Hematopoietic multipotent progenitor cell treated with erythropoietin and hydrocortisone succinate and interleukin-3 and kit ligand, for 4 days (in vitro differentiated cells): Measurements from ENCODE around the gene PALLD.
A peak's percentile ranks its signal among the peaks of the same experiment; 100 is the strongest.

Source experiments
- DNase-seq: peaks from one replicate; pipeline ENCODE4 v3.0.0-alpha.2; 2015

Gene PALLD

DNA sequence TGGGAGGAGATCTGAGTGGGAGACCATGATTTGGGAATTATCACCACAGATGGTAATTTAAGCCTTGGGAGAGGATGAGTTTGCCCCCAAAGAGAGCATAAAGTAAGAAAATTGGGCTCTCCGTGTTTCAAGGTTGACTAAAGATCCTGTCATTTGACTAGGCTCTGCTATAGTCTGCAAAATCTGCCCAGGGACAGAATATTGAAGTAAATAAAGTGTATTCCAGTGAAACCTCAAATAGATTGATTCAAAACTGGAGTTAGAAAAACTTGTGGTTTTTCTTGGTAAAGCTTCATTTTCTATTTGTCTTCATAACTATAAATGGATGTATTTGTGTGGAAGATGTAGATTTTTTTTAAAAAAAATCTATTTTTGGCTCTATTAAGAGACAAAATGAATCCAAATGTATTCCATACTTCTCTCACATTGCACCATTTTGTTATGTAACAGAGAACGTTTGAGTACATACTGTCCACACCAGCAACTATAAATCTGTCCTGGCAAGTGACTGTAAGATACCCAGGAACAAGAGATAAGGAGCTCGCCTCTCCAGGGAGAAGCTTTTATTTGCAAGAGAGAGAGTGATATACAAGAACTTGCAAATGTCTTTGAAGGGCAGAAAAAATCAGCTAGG, 343.0 kb downstream of the PALLD start:
- no peak for DNase-seq

DNA sequence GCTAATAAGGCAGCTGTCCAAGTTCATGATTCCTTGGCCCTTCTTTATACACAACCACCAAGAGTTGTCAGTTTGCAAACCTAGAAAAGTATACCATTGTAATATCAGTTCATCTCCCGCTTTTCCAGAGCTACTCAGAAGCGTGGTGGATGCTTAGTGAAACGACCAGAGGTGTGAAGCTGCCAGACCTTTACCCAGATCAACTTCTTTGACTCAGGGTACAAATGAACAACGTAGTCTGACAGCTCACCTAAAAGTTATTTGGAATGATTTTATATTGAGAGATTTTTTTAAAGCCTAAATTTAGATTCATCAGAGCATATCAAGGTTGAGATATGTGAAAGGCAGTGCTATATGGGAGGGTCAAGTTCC, 343.5 kb downstream of the PALLD start:
- DNase-seq, result no peak

DNA sequence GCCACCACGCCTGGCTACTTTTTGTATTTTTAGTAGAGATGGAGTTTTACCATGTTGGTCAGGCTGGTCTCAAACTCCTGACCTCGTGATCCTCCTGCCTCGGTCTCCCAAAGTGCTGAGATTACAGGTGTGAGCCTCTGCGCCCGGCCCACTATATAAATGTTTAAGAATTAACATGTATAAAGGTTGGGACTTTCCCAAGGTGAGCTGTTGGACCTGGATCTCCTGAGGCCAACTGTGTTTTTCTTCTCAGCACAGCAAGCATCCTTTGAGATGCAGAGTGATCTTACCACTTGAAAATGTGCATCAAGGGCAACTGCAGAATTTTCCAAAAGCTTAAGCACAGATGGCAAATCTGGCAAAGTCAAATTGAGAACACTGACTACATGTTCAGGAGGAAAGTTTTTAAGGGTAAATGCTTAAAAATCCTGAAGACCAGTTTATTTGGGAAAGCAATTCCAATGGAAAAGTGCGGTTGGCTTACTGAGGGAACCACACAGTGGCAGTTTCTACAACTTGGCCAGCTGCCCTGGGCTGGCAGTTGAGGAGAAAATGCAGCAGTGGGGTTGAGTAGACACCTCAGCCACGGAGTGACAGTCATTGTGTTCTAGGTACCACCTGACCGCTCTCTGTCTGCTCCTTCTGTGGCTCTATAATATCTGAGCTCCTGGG, 344.3 kb downstream of the PALLD start:
- no peak for DNase-seq

DNA sequence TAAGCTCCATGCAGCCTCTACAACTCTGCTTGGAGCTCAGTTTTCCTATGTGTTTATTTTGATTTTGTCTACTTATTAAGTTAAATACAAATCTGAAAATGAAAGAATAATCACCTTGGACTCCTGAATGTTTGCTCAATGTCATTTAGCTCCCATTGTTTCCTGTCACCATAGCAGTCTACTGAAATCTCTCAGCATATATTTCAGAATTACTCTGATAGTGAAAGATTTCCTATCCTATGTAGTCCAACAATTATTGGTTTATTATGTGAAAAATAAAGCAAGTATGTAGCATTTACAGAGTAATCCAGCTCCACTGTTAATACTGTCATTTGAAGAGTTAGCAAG, 344.8 kb downstream of the PALLD start:
- DNase-seq, result no peak

DNA sequence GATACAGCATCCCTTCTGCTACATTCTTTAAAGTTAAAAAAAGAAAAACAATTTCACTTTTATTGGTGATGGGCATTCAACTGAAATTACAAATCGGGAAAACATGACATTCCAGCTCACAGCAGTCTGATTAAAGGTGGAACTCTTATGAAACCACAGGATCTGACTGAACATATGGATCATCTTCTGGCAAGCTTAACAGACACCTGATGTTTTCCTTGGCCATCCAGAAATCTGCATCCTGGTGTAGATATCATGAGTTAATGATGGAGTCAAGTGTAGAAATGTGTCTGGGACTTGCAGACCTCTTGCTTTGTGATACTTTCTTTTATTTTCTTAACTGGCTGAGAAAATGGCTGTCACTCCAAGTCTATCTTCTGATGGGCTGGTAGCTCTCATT, 345.3 kb downstream of the PALLD start:
- DNase-seq, result no peak

DNA sequence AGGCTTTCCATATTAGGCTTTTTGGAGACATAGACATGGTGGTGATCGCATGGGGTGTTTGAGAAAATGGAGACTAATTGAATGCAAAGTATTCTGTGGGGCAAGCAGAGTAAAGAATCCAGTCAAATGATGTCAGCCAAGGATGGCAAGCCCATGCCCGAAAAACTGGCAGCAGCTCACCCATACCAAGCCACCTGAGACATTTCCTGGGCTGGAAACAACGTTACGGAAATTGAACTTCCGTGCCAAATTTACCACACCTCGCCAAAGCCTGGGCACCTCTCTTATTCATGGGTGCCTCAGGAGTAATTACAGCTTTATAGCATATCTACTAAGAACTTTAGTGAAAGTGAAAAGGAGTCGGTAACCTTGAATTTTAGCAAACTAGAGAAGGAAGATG, 346.8 kb downstream of the PALLD start:
- no peak for DNase-seq

DNA sequence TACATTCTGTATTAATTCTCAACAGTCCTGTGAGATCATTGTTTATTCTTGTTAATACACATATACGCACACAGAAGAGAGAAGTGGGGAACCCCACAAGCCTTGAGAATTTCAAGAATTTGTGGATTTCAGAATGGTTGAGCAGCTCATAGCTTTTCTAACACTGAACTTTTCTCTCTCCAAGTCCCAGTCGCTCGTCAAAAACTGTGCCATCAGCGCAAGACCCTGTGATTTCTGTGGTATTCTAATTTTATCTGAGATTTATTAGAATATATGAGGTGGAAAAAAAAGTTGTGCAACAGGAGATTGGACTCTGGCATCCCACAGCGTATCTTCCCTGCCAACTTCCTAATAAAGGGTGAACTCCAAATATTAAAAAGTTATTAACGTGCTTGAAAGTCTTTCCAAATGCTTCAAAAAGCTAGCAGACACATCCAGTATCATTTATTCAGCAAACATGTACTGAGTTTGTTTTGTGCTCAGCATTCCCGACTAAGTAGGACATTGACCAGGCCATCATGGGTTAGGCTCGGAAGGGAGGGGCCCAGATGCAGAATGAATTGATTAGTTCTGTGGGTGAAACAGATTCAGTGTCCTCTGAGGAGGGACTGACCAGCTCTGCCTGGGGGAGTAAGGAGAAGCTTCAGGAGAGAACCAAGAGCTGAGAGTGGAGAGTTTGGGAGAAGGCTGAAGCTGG, 347.6 kb downstream of the PALLD start:
- DNase-seq, result no peak

DNA sequence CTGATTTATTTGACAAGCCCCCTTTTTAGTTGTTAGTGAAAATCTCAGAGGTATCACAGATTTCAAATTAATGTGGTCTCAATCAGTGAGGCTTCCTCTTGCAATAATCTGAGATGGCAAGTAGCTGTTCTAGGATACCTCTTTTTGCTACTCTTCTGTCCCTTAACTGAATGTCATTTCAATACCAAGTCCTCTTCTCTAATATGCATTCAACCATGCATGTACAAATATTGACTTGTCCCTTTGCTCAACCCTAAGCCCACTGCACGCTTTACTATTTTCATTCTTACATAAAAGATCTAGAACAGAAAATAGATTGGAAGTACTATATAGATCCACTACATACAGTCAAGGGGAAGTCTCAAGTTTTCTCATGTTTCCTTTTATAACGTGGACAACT, 349.0 kb downstream of the PALLD start:
- DNase-seq, result no peak

DNA sequence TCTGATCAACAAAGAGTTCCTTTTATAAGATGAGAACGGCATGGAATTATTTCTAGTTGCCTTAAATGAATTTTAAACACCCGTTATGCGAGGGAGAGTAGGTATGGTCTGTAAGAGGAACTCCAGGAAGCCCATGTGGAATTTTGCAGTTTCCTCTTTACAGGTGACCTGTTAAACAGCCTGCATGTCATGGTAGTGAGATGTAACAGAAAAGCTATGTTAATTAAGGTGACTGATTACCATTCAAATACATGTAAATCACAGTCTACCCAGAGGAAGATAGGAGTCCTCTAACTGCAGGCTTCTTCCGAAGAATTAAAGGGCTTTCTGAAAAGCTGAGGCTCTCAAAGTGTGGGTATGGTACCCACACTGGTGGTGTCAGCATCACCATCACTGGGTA, 349.6 kb downstream of the PALLD start:
- no peak for DNase-seq

DNA sequence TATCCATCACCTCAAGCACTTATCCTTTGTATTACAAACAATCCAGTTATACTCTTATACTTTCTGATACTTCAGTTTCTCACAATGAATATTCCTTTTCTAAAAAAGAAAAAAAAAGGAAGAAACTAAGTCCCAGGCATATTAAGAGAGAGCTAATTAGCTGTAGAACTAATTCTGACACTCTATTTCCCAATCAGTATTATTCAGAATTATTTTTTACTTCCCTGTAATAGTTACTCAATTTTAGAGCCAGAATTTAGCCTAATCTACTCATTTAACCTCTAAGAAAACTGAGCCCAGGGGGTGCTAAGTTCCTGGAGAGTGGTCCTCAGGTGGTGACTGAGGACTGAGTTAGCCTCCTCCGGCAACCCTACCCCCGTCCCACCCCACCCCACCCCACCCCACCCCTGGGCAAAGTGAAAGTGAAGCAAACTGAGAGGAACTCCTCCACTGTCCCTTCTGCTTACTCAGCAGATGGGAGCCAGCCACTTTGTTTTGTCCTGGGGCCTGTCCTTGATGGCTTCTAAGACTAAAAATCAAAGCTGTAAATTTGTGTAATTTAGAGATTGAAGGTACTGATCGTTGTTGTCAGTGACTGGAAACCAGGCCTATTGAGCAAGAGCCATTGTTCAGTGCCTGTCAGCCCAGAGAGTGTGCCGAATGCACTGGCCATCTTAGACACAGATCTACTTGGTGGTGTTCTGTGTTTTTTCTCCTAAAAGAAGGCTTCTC, 351.1 kb downstream of the PALLD start:
- DNase-seq, result peak; percentile 34

DNA sequence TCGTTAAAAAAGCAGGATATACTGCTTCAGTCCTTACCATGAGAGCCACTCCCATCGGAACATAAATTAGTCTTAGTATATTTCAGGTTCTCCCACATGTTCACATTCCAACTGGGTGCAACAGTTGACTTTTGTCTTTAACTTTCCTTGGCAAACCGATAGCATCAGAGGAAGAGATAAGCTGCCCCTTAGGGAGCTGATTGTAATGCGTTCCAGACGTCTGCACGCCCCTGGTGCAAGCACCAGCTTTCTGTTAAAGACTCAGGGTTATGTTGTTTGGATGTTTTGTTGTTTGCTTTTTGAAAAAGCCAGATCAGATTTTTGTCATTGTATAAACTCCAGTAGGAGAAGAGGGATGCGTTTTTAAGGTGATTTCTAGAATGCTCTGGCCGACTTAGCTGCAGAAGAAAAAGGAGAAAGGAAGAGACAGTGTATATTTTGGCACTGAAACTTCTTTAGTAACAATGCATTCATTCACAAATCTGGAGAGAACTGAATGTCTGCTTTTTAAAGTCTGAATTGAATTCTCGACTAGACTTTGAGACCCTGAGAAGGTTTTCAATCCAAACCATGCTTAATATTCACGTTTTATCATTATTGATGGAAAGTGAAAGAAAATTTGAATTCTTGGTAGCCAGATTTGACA, 352.3 kb downstream of the PALLD start:
- no peak for DNase-seq

DNA sequence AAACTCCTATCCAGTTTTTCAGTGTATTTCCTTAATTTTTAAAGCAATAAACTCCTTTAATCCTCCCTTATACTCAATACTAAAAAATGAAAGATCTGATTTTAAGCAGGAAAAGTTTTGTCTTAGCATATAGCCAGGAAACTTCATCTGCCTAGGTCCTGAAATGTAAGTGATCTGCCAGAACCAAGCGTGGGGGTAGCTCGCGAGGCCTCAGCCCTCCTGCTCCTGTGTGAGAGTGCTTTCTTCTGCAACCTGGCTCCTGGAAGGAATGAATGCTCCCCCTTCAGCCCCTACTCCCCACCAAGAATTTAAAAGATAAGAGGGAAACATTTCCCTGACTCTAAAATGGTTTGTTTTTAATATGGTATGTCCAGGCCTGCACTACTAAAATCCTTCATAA, 353.1 kb downstream of the PALLD start:
- DNase-seq, result no peak

DNA sequence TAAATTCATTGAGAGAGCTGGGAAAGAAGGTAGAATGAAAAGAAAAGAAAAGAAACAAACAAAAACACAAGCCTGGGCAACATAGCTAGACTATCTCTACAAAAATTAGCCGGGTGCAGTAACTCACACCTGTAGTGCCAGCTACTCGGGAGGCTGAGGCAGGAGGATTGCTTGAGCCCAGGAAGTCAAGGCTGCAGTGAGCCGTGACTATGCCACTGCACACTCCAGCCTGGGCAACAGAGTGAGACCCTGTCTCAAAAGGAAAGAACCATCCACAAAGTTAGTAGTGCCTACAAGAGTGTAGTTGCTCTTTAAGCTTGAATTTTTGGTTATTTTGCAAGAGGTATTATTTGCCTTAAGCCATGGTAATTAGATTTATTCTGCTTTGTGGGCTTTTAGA, 355.5 kb downstream of the PALLD start:
- DNase-seq, result no peak

DNA sequence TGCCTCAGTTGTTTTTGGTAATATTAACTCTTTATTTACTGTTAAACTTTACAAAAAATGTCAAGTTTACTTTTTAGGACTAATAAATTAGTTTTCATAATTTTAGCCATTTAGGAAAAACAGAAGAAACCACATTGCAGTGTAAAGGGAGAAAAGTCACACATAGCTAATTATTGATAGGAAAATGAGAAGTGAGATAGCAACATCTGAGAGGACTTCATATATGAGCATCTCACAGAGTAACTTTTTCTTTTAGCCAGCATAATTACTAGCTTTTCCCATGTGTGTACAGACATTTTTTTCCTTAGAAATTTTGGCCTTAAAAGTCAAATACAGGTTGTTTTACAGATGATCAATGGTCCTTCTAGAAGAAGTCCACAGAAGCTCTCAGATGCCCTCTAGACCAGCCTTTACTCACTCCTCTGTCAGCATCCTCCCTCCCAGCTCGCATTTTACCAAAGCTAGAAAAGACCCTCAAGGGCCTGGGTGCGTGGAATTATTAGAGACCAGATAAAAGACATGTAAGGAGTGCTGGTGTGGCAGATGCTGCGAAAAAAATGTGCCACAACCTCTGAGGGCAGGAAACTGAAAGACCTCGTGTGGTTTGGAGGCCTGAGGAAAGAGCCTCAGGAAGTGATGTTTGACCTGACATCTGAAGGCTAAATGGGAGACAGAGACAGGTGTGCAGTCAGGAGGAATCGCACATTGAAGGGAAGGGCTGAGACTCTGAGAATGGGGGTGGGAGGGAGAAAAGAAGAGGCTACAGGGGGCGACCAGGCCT, 356.3 kb downstream of the PALLD start:
- no peak for DNase-seq

DNA sequence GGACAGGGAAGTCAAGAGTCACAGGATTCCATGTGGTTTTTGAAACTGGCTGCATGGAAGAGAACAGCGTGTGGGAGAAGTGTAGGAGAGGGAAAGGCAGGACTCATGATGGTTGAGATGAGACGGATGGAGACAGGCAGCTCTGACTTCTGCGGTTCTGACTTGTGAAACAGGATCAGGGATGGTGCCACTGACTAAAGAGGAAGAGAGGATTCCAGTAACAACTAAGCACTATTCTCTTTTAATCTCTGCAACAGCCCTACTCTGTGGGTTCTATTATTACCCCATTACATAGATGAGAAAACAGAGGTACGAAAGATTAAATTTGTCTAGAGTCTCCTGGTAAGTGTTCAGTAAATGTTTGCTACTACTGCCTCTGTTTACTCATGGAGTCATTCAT, 356.9 kb downstream of the PALLD start:
- DNase-seq, result no peak

DNA sequence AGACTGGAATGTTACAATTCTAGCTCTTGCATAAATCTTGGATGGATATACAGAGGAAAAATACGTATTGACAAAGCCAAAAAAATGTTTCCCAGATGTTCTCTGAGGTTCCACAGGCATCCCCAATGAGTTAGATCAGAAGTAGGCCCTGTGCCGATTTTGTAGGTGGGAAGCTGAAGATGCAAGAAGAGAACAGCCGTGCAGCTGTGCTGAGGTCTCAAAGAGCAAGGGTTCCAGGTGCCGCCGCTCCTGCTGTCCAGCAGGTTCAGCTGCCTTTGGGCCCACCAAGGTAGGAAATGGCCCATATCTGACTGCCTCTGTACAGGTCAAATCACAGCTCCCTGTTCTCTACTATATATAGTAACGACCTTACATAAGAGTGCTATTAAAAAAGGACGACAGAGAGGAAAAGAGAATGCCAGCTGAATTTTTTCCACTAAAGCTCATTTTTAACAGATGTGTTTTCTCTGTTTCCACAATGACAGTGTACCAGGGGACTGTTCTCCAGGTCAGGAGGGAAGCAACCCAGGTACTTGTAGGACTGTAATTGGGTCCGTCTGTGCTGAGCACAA, 357.6 kb downstream of the PALLD start:
- no peak for DNase-seq

DNA sequence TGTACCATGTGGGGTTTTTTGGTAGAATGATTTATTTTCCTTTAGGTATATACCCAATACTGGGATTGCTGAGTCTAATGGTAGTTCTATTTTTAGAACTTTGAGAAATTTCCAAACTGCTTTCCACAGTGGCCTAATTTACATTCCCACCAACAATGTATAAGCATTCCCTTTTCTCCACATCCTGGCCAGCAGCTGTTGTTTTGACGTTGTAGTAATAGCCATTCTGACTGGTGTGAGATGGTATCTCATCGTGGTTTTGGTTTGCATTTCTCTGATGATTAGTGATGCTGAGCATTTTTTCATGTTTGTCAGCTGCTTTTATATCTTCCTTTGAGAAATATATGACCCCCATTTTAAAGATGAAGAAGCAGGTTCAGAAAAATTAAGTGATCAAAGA, 359.5 kb downstream of the PALLD start:
- no peak for DNase-seq

DNA sequence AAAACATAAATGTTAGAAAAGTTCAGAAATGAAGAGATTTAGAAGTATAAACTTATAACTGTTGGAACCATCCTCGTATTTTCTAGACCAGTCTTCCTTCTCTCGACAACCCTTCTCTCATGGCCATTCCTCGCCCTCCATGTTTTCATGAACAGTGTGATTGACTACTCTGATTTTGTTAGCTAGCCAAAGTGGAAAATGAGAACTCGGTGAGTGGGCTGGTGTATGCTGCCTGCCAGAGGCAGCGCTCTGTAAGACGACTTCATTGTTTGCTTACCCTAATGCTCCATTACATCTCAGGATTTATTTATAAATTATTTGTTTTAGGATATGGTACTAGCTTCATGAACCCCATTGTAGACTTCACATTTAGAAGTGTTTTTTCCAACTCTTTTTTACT, 360.2 kb downstream of the PALLD start:
- no peak for DNase-seq

DNA sequence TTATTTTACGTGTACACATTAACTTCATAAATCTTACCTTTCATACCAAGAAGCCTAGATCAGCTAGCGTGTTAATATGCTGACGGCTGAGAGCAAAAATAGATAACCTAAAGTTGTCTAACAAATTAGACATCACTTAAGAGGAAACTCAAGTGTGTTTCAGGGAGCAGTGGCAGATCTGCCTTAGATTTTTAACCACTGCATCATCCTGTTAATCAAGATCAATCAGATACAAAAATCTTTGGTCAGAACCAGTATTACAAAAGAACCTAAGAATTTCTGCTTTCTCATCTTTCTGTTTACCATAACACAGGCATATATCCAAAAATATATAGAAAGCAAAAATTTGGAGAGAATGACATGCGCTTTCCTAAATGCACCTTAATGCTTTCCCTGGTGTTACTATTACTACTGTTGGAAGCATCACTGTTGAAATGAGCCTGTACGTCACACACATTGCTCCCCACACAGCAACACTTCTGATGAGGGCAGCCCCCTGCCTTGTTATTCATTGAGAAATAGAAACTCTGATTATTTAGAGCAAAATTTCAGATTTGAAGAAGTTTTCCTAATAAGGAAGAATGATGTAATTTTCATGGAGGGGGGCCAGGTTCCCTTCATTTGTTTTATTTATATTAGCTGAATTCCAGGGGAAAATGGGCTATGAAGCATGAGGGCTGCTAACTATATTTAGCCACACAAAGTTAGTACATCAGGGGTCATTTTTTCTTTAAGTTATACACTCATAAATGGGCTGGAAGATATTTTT, 360.9 kb downstream of the PALLD start:
- peak; percentile 48 for DNase-seq

DNA sequence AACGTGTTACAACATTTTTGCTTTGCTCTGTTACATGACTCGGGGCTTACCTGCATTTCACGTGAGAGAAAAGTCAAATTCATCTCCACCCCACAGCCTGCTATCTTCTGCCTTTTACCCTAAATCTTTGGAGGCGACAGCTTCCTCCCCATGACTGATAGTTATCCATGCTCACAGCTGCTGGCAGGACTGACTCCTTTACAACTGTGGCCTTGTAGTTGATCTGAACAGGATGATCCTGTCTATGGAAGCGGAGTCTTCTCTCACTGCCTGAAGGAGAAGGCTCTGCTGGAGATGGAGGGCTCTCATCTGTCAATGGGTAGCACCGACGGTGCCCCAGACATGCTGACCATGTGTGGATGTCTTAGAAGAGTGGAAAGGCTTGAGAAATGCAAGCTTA, 362.2 kb downstream of the PALLD start:
- no peak for DNase-seq

DNA sequence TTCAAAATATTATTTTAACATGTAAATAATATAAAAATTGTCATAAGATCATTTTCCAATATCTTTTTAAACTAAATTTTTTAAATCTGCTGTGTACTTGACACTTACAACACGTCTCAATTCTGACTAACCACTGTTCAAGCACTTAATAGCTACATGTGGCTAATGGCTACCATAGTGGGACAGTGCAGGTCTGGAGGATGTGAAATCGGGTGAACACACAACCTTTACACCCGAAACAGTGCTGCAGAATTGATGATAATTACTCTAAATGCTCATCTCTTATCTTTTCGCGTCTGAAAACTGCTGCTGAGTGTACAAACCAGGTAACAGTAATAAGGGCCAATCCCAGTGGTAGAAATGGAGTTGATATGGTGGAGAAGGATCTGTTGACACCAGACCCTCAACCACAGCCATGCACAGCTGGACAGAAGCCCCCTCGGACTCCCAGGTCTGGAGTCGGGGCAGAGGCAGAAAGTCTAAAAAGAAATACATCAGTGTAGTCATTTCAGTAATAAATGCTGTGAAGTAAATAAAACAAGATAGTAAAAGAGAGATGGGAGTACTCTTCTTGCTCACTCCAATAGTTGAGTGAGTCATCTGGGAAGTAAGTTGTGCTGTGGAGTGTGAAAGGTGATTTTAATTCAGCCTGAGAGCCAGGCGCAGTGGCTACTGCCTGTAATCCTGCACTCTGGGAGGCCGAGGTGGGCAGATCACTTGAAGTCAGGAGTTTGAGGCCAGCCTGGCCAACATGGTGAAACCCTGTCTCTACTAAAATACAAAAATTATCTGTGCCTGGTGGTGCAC, 363.2 kb downstream of the PALLD start:
- no peak for DNase-seq
